Esophagus squamous epithelium (tissue), 5 donors: ENCODE measurements around the gene CSNK2A3. TPM values are rescaled to one million over a fixed set of nuclear protein-coding genes. Genes with fewer than 3 reads are reported as not detected.

Source experiments
- DNase-seq: peaks from one replicate; lab custom pipeline; 2025; lab: John Stamatoyannopoulos, UW
- H3K27ac ChIP-seq, 4 donors: fragments of 200-600 bp; sonication (generic); one replicate each; pipeline ENCODE4 v1.5.1; 2016 to 2019; ENCODE audit warnings: mild to moderate bottlenecking in 1 of 4
- H3K27me3 ChIP-seq, 4 donors: fragments of 200-600 bp; sonication (generic); 1 replicate in 3 of 4; 2 replicates in 1 of 4; pipeline versions ENCODE4 v1.5.1 to v1.6.0; 2017 to 2021; ENCODE audit warnings: antibody characterized with exemption in 1 of 4
- H3K36me3 ChIP-seq, 3 donors: fragments of 200-600 bp; sonication (generic); one replicate each; pipeline ENCODE4 v1.5.1; 2016 to 2019
- H3K4me1 ChIP-seq, 3 donors: fragments of 200-600 bp; sonication (generic); one replicate each; pipeline ENCODE4 v1.5.1; 2017 to 2019
- H3K4me3 ChIP-seq, 4 donors: fragments of 200-600 bp; sonication (generic); 1 replicate in 3 of 4; 2 replicates in 1 of 4; pipeline ENCODE4 v1.5.1; 2016 to 2019; ENCODE audit warnings: mild to moderate bottlenecking in 2 of 4, moderate library complexity in 1 of 4
- H3K9me3 ChIP-seq, 3 donors: fragments of 200-600 bp; sonication (generic); one replicate each; pipeline ENCODE4 v1.5.1; 2016 to 2019
- CTCF ChIP-seq, 6 experiments: fragments of 450-650 bp in 4 of 6; fragments of 200-600 bp in 2 of 6; sonication (generic) in 2 of 6; IDR thresholded peaks; one replicate each; pipeline ENCODE4 v1.5.1; 2016 to 2019; ENCODE audit warnings: antibody characterized with exemption in 6 of 6, mild to moderate bottlenecking in 4 of 6, moderate library complexity in 4 of 6
- POLR2A ChIP-seq, 4 donors: fragments of 450-650 bp; IDR thresholded peaks; one replicate each; pipeline ENCODE4 v1.6.1; 2017; ENCODE audit warnings: antibody characterized with exemption in 4 of 4, mild to moderate bottlenecking in 4 of 4, moderate library complexity in 3 of 4
- WGBS, 2 donors: methylation state at CpG; one replicate each; pipeline ENCODE4 v1.1.5; 2018; 5-methylcytosine and 5-hydroxymethylcytosine counted together
- intact Hi-C: fragments of 100-400 bp; cut with DNase I; formaldehyde crosslinking; loops from one replicate; pipeline ENCODE4 v1.15.0; 2022
- total RNA-seq, 4 donors: library from RNA; depleted of rRNA; stranded (reverse); fragments of >200 nt; gene quantifications; one replicate each; pipeline ENCODE4 v1.1.0, GENCODE V29; 2016
- donor health status: DM: yes; HTN: yes; CAD: no.

Gene CSNK2A3
- total RNA-seq, 4 donors from 2014 or later = 0.72 to 1.9 (median 1.5) TPM

GRCh38 chr11:11304550-11304949 lies 48.5 kb downstream of the CSNK2A3 start:
- 72 to 86% methylated on average over 7 of the region's 7 CpGs for WGBS, 2 donors
- Histone ChIP-seq H3K27ac (no peak overlapping the region), H3K9me3 (no peaks in the 10 kb centered on the region), H3K27me3 (no peaks in the 10 kb centered on the region), H3K36me3 (no peaks in the 10 kb centered on the region), H3K4me1 (no peaks in the 10 kb centered on the region), H3K4me3 (no peak overlapping the region)
- TF ChIP-seq POLR2A (IDR thresholded peaks at IDR 0.05) (no peak), CTCF (IDR thresholded peaks at IDR 0.05) (no peak)
- intact Hi-C loops = no loop called here
- no peak for DNase-seq

- no peak overlapping the region for H3K4me3 ChIP-seq
- WGBS, 2 donors = 79 to 87% methylated on average over 3 to 9 of the region's 10 CpGs
- no peaks in the 10 kb centered on the region for H3K4me1 ChIP-seq
- intact Hi-C loops = no loop called here
- no peak overlapping the region for H3K27ac ChIP-seq
- H3K27me3 ChIP-seq = no peaks in the 10 kb centered on the region
- TF ChIP-seq CTCF (IDR thresholded peaks at IDR 0.05) (no peak), POLR2A (IDR thresholded peaks at IDR 0.05) (no peak)
- H3K9me3 ChIP-seq = no peaks in the 10 kb centered on the region
- DNase-seq = no peak
- no peaks in the 10 kb centered on the region for H3K36me3 ChIP-seq
These were observed 50.5 kb downstream of the CSNK2A3 start for GRCh38 chr11:11302565-11302964.
